Forelimb muscle (tissue), 1 donor: ENCODE measurements around the gene IL18R1. TPM values are rescaled to one million over a fixed set of nuclear protein-coding genes. Genes with fewer than 3 reads are reported as not detected.
"Not testable (repeated sequence)": the region's sequence is repeated elsewhere in the genome, so short reads cannot be mapped to it uniquely, and the experiment has no call there.

Source experiments
- DNase-seq: peaks from one replicate; pipeline ENCODE4 v3.0.0-alpha.2; 2013; ENCODE audit warnings: low read depth
- polyA plus RNA-seq: library from polyadenylated mRNA; unstranded; fragments of 120-200 nt; gene quantifications from one replicate; pipeline ENCODE4 v1.2.1, GENCODE V29; 2013; ENCODE audit not compliant: insufficient read length

Gene IL18R1, protein sequence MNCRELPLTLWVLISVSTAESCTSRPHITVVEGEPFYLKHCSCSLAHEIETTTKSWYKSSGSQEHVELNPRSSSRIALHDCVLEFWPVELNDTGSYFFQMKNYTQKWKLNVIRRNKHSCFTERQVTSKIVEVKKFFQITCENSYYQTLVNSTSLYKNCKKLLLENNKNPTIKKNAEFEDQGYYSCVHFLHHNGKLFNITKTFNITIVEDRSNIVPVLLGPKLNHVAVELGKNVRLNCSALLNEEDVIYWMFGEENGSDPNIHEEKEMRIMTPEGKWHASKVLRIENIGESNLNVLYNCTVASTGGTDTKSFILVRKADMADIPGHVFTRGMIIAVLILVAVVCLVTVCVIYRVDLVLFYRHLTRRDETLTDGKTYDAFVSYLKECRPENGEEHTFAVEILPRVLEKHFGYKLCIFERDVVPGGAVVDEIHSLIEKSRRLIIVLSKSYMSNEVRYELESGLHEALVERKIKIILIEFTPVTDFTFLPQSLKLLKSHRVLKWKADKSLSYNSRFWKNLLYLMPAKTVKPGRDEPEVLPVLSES
- polyA plus RNA-seq: 0.57 TPM

- DNase-seq: peak; percentile 24
These were observed at the start of gene IL18R1 for GRCh38 chr2:102355526-102356380. TSS of gene IL18R1 (plus strand) at chr2:102355796. CDS start at chr2:102362661, 6,865 bp downstream.

DNA sequence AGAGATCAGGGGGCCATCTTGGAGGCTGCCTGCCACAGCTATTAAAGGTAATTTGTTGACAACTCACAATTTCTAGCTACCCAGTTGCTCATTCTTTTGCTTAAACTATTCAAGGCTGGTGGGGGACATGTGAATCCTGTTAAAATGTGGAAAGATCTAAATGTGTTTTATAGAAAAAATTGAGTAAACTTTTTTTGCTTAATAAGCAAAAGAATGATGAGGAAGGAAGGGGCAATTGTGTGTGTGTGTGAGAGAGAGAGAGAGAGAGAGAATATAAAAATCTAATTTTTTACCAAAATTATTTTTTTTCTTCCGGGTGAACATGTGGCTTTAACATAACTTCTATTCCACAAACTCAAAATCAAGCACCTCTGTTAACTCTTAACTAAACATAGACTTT lies 49.5 kb upstream of the IL18R1 start:
- DNase-seq: no peak

- DNase-seq: no peak
These were observed 44.5 kb upstream of the IL18R1 start, which contains the start of gene IL1RL1 for GRCh38 chr2:102310964-102311640. TSS of gene IL1RL1 (plus strand) at chr2:102311563. CDS start at chr2:102338265, 26,702 bp downstream.

GRCh38 chr2:102313025-102313424 lies 42.6 kb upstream of the IL18R1 start:
- DNase-seq: no peak

DNA sequence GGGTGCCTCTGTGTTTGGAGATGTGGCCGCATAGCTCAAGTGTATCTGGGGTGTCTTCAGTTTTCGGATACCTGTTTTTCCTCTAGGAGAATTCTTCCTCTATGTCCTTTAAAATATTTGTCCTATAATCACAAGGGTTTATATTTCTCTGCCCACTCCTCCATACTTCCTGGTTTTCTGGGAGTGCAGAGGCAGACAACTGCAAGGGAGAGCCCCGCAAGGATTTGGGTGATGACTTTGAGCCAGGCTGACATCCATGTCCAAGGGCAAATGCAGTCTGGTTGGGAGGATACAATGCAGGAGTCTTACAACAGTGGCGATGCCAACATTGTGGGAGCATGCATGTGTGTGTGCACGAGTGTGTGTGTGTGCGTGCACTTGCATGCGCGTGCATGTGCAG lies 42.1 kb upstream of the IL18R1 start:
- DNase-seq: no peak

GRCh38 chr2:102313950-102314349 lies 41.6 kb upstream of the IL18R1 start:
- DNase-seq: no peak

DNA sequence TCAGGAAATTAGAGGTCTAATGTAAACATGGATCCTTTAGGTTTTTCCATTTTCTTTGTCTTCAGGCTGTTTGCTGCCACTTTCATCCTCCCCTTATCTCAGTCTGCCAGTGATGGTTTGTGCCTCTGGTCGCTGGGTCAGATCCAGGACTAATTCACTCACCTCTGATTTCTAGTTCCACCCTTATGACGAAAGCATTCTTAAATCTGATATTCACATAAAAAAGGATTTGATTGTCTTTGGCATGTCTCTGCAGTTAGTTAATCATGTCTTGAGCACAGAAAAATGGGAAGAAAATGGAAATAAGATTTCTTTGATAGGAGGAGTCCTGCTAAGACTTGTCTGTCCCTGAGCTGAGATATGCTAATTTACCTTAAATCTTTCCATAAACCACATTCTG lies 39.7 kb upstream of the IL18R1 start:
- DNase-seq: no peak

GRCh38 chr2:102317715-102318114 lies 37.9 kb upstream of the IL18R1 start:
- no peak for DNase-seq

GRCh38 chr2:102318437-102318836 lies 37.2 kb upstream of the IL18R1 start:
- DNase-seq: no peak

DNA sequence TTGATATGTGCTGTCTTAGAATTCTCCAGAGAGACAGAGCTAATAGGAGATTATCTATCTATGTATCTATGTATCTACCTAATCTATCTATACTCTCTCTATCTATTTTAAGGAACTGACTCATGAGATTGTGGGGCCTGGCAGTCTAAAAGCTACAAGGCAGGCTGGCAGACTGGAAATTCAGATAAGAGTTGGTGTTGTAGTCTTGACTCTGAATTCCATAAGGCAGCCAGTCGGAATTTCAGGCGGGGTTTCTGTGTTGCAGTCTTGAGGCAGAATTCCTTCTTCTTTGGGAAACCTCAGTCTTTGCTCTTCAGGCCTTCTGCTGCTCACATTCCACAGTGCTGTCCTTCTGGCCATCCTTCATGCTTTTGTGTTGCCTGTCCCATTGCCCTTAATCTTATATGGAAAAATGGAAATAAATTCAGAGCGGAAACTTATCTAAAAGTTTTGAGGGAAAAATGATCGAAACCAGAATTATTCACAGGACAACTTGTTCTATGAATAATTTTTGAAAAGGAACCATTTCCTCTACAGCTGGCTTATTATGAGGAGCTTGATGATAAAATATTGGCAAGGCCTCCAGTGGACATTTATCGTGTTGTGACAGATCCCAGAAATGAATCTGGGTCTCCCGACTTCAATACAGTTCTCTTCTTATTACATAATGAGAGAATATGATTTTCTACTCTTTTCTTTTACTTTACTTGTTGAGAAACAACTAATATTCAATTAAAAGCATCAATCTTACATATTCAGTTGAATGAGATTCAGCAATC lies 33.5 kb upstream of the IL18R1 start:
- no peak for DNase-seq

- DNase-seq: not testable (repeated sequence)
These were observed 30.7 kb upstream of the IL18R1 start for GRCh38 chr2:102324914-102325313.

GRCh38 chr2:102331311-102331980 lies 24.1 kb upstream of the IL18R1 start:
- no peak for DNase-seq

GRCh38 chr2:102334486-102334885 lies 21.1 kb upstream of the IL18R1 start:
- no peak for DNase-seq

DNA sequence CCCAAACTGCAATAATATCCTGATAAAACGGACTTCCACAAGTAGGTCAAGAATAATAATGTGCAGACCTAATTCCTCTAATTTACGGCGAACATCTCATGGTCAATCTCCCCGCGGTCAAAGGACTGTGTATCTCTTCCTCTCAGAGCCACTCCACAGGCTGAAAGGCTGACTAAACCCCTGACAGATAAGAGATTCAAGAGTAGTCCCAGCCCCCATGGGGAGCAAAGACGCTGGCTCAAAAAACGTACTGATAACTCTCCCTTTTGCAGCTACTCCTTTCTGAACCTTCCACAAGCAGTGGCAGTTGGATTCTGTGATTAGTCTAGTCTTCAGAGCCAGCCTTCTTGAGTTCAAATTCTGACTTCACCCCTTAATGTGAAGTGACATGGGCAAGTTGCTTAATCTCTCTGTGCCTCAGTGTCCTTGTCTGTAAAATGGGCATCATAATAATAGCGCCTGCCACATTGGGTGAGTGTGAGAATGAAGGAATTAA lies 19.7 kb upstream of the IL18R1 start:
- DNase-seq: no peak

DNA sequence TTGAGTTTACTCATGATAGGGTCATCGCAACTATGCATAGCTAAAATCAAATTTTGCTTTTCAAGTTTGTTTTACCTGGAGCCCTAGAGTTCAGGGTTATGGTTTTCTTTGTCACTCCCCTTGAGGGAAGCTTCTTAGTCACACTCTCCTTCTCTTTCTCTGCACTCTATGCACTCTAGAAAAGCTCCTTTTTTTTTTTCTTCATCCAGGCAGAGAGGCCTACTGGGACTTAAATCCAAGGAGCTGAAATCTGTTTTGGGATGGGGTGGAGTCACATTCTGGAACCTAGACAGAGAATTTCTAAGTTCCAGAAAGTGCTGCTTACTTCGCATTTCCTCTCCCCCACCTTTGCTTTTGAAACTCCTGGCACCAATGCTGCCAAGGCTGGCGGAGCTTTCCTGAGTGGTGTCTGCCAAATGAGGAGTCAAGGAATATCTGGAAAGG lies 19.1 kb upstream of the IL18R1 start:
- DNase-seq: no peak

DNA sequence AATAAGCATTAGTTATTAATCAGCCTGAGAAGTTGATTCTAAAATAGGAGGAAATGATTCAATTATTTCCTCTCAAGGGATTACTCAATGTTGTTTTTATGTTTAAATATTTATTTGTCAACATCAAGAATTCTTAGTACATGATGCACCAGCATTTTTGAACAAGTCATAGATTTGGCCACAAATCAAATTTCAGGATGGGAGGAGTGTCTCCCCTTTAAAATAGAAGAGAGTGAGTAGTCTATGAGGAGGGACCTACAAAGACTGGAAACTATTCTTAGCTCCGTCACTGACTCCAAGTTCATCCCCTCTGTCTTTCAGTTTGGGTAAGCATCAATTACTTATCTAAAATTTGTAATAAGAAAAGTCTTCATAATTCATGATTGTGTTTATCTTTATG lies 18.6 kb upstream of the IL18R1 start:
- no peak for DNase-seq

- no peak for DNase-seq
These were observed 17.9 kb upstream of the IL18R1 start for GRCh38 chr2:102337481-102338386.

DNA sequence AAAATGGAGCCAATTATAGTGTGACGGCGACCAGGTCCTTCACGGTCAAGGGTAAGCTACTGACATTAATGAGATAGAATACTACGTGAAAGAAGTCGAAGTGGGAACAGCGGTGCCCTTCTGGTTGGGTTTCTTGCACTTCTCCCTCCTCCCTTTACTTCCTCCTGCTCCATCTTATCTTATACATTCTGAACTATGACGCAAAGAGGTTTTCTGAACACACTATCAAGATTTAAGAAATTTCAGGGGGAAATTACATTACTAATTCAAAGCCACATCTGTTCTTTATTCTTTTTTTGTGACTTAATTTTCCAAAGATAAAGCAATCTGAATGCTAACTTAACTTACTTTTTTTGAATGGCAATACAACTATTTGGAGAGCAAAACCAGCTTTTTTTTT lies 14.8 kb upstream of the IL18R1 start:
- no peak for DNase-seq

DNA sequence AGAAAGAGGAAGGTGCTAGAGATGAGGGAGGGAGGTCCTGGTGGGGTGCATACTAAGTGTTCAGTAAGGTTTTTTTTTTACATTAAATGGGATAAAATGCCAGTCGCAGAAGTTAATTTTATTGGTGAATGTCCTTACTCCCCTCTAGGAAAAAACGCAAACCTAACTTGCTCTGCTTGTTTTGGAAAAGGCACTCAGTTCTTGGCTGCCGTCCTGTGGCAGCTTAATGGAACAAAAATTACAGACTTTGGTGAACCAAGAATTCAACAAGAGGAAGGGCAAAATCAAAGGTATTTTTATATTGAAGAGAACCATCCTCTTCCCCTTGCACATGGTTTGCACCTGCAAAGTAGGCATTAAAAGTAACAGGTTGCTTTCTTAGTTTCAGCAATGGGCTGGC lies 12.7 kb upstream of the IL18R1 start:
- no peak for DNase-seq
